ENCODE results near the gene COG5.

The COG5 gene

DNA sequence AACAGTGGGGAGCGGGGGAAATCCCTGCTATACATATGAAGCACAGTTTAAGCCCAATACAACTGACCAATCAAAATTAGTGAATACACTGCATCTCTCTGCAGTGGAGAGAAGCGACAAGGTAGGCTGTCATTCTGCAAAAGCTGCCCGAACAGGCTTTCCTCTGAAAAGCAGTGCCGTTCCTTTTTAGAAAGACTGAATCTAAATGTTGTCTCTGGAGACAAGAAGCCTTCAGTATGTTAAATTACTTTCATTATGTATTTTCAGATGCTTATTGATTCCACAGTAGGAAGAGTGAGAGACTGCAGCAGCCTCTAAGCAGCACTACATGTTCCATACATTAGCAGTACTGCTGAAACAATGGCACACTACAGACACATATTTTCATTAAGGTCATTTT is 93.8 kb downstream of the COG5 start, which contains the start of gene GPR22:
TSS of gene GPR22 (plus strand) at position 129 of the 400 bp plus-strand sequence. CDS start 4,004 bp downstream, outside the sequence.
- TF ChIP-seq, protein P1, sequence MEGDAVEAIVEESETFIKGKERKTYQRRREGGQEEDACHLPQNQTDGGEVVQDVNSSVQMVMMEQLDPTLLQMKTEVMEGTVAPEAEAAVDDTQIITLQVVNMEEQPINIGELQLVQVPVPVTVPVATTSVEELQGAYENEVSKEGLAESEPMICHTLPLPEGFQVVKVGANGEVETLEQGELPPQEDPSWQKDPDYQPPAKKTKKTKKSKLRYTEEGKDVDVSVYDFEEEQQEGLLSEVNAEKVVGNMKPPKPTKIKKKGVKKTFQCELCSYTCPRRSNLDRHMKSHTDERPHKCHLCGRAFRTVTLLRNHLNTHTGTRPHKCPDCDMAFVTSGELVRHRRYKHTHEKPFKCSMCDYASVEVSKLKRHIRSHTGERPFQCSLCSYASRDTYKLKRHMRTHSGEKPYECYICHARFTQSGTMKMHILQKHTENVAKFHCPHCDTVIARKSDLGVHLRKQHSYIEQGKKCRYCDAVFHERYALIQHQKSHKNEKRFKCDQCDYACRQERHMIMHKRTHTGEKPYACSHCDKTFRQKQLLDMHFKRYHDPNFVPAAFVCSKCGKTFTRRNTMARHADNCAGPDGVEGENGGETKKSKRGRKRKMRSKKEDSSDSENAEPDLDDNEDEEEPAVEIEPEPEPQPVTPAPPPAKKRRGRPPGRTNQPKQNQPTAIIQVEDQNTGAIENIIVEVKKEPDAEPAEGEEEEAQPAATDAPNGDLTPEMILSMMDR (IDR thresholded peaks at IDR 0.05): no peak

DNA sequence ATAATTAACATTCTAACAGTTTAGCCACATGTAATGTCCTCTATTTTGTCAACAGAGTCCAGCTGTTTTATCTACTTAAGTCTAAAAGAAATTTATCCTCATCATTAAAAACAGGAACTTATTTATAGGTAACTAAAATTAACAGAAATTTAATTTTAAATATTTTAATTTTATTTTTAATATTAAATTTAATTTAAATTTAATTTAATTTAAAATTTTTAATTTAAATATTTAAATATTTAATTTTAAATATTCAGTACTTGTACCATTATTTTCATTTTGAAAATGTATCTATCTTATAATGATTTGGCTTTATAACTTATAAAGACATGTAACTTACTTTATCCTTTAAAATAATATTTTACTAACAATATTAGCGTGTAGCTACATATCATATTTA is 94.9 kb downstream of the COG5 start:
- TF ChIP-seq, protein P1 (IDR thresholded peaks at IDR 0.05): no peak

DNA sequence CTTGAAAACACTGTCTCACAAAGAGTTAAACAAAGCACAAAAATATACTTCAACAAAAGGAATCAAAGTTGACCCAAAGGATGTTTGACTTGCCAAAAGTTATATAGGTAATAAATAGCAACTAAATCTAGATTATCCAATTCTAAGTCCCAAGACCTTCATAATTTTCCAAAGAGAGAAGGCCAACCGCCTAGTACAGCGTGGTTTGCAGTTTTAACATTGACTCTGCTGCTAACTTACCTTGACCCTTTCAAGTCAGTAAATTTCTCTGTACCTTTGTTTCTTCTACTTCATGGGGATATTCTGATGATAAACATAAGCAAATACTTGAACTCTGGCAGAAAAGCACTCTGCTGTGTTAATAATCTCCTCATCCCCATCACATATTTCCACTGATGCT is 95.7 kb downstream of the COG5 start:
- TF ChIP-seq, protein P1 (IDR thresholded peaks at IDR 0.05): no peak

DNA sequence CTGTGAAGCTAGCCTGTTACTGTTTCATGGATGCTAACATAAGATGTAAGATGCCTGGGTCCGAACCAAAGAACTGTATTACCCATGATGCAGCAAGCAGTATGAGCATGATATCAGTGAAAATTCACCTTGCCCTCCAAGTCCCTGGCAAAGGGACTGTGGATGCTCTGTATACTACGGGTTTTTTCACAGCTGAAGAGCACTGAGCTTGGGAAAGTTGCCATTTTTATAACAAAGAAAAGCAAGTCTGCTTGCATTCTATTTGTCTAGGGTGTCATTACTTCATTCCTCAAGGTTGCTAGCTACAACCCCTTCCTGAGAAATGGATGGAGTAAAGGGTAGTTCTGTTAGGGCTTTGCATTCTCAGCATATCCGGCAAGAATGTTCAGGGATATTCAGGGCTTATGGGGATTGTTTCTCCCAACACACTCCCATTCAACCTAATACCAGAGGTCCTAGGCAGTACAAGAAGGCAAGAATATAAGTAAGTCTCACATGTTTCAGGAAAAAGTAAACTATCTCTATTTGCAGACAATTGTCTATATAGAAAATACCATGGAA is 99.0 kb downstream of the COG5 start:
- TF ChIP-seq, protein P1 (IDR thresholded peaks at IDR 0.05): no peak

DNA sequence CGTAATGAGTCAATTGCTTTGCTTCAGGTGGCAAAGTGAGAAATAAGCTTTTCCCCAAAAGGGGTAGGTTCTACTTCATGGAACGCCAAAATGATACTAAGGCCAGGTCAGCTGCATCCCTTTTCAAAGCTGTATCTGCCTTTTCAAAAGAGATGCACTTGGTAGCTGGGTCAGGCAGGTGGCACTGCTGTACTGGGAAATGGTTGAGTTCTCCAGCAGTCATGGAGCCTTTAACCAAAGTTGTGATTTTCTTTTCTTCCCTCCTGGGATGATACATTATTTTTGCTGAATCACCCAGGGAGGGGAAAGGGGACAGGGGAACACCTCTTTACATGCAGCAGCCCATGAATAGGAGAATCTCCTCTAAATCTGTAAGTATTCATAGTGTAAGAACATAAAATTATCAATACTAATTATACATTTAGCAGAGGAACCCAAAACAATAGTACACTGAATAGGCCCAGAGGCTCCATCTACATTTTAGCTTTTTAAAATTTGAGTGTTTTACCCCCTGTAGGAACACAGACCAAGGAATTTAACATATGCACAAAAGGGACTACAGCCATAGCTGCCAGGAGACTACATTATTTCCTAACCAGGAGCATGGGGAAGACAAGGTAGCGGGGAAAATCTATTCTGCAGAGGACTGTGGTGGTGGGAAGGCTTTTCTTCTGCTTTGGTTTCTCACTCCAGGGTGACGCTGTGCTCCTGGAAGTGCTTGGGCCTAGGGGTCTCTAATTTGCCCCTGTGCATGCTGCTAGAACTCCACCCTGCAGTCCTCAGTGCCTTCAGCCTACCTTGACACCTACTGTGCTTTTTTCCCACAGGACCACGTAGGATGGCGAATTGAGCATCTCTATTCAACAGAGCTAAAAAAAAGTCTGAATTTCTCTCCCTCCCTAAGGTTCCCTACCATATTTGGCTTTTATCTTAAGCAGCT is 100.3 kb downstream of the COG5 start:
- TF ChIP-seq, protein P1 (IDR thresholded peaks at IDR 0.05): peak; percentile 88

DNA sequence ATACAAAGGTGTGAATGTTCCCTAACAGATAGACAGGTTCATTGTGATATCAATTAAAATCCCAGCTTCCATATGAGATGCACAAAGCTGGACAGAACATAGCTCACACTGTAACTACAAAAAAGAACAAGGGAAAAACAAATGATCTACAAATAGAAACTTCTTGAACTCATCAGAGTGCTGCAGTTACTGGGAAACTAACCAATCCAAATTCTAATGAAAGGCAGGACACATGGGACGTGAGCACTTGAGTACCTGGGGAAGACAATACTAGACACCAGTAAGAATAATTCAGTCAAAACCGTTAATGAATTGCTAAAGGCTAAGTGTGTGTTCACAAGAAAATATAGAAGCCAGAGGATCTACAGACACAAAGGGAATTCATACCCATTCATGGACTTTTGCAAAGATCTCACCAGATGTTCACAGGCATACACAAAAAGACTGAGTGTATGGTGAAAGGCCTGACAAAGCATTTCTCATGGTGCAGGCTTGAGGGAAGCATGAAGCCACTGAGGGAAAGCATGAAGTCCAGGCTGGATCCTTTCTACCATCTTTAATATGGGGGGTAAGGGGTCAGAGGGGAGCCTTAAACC is 101.7 kb downstream of the COG5 start:
- TF ChIP-seq, protein P1 (IDR thresholded peaks at IDR 0.05): no peak

DNA sequence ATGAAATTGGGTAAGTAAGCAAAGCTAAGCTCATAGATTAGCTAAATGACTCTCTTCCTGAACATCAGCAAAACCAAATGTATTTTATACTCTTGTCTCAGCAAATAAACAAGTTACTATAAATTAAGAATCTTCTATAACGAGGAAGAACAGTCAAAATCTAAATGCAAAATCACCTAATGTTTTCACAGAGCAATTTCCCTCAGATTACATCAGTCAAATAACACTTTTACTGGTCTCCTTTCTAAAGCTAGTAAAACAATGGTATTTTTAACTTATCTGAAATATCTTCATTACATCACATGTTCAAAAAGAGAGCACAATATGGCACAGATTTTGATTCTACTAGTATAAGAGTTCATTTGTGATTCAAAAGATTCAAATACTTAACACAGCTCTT is 110.3 kb downstream of the COG5 start:
- TF ChIP-seq, protein P1 (IDR thresholded peaks at IDR 0.05): no peak
